ENCODE results near the gene KHDRBS2.

The KHDRBS2 gene

DNA sequence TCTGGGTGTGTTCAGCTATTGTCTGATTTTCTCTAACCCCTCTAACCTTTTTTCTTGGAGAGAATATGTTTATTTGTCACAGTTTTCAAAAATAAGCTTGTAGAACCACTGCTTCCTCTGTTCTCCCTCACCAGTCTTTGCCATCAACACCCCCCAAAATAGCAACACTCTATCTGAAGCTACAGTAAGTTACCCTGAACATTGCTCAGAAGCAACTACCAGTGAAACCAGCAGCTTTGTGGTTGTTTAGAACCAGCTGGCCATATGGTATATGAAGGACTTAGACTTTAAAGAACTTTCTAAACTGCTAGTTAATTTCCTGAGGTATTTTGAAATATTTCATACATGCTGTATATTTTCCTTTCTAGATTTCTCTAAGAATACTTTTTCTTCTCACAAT is 242.9 kb downstream of the KHDRBS2 start:
- no peak for DNase-seq (ENCODE audit: low read depth)
- no peak overlapping the region for H3K4me3 ChIP-seq (ENCODE audit: low read length)
- TF ChIP-seq, protein P1, sequence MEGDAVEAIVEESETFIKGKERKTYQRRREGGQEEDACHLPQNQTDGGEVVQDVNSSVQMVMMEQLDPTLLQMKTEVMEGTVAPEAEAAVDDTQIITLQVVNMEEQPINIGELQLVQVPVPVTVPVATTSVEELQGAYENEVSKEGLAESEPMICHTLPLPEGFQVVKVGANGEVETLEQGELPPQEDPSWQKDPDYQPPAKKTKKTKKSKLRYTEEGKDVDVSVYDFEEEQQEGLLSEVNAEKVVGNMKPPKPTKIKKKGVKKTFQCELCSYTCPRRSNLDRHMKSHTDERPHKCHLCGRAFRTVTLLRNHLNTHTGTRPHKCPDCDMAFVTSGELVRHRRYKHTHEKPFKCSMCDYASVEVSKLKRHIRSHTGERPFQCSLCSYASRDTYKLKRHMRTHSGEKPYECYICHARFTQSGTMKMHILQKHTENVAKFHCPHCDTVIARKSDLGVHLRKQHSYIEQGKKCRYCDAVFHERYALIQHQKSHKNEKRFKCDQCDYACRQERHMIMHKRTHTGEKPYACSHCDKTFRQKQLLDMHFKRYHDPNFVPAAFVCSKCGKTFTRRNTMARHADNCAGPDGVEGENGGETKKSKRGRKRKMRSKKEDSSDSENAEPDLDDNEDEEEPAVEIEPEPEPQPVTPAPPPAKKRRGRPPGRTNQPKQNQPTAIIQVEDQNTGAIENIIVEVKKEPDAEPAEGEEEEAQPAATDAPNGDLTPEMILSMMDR (conservative IDR thresholded peaks at IDR 0.05; ENCODE audit: low read length): no peak

DNA sequence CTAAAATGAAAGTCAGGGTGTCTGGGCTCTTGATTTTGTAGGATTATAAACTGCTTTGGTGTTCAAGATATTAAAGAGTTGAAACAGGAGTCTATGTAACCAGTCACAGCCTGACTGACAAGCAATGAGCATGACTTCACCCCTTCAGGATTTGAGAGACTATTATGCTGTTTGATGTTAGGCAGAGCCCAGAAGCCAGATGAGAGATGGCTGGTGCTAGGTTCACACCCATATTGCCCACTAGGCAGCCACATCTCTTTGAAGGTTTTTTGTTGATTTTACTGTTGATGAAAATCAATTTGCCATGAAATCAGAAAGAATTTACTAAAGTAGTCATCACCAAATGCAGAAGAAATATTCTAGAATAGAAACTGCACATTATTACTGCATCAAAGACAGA is 243.6 kb downstream of the KHDRBS2 start:
- no peak overlapping the region for H3K4me3 ChIP-seq (ENCODE audit: low read length)
- DNase-seq (ENCODE audit: low read depth): no peak
- TF ChIP-seq, protein P1 (conservative IDR thresholded peaks at IDR 0.05; ENCODE audit: low read length): no peak

DNA sequence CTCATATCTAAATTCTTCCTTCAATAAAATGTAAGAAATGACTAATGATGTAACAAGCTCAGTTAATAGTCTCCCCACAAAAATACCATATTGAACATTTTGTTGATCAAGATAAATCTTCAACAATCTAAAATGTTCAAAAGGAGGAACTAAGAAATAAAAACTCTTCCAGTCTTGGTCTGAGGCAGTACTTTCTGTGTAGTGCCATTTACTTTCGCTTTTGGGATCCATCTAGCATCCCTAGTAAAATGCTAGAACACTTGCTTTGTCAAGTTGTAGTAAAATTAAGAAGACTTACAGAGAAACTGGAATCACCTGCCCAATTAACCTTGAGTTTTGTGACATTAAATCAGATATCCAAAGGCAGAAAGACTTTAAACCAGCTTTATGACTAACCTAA is 246.4 kb downstream of the KHDRBS2 start:
- TF ChIP-seq, protein P1 (conservative IDR thresholded peaks at IDR 0.05; ENCODE audit: low read length): no peak
- H3K4me3 ChIP-seq (ENCODE audit: low read length): no peak overlapping the region
- DNase-seq (ENCODE audit: low read depth): no peak

DNA sequence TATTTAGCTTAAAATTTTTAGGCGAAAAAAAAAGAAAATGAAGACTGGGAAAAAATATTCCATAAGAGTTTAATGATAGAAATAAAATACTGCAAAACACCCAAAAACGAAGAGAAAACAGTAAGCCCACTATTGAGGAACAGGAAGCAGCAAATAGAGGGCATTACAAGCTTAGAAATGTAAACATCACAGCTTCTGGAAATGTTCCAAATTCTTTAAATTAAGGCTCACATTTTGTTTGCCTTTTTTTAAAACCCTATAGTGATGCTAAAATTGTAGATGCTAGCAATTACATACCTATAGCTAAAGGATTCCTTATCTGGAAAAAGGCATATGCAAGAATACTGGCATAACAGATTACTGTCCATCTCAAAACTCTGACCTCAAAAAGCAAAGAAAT is 248.6 kb downstream of the KHDRBS2 start:
- TF ChIP-seq, protein P1 (conservative IDR thresholded peaks at IDR 0.05; ENCODE audit: low read length): no peak
- no peak for DNase-seq (ENCODE audit: low read depth)
- H3K4me3 ChIP-seq (ENCODE audit: low read length): no peak overlapping the region

DNA sequence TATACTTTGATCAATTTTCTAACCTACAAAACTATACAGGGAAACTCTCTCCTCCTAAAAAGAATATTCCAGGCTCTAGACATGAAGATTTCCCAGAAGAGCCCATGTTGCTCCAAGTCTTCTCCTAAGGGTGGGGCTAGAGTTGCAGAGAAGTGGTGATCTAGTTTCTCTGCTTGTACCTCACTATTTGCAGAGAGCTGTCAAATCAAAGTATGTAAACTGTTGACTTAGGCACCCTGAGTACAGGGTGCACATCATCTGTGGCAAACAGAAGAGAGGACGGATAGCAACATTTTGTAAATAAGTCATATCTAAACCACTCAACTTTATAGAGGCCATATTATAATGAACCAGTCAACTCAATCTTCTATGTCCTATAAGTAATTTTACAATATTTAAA is 250.1 kb downstream of the KHDRBS2 start:
- no peak for DNase-seq (ENCODE audit: low read depth)
- H3K4me3 ChIP-seq (ENCODE audit: low read length): no peak overlapping the region
- TF ChIP-seq, protein P1 (conservative IDR thresholded peaks at IDR 0.05; ENCODE audit: low read length): no peak

DNA sequence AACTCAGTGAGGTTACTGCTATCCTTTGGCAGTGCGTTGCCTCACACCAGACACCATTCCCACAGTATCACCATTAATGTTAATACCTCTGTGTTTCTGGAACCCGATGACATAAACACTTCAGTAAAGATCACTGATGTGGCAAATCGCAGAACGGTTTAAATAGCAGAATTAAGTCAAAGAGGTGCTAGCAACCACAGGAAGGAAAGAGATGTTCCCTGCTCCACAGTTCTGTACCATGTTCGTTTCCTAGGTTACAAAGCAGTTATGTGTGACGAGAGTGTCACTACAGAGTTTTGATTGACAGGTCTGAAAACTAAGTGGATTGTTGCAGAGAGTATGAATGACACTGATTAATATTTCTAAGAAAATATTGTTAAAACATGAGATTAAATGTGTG is 272.3 kb downstream of the KHDRBS2 start:
- TF ChIP-seq, protein P1 (conservative IDR thresholded peaks at IDR 0.05; ENCODE audit: low read length): no peak
- H3K4me3 ChIP-seq (ENCODE audit: low read length): no peak overlapping the region
- DNase-seq (ENCODE audit: low read depth): no peak

DNA sequence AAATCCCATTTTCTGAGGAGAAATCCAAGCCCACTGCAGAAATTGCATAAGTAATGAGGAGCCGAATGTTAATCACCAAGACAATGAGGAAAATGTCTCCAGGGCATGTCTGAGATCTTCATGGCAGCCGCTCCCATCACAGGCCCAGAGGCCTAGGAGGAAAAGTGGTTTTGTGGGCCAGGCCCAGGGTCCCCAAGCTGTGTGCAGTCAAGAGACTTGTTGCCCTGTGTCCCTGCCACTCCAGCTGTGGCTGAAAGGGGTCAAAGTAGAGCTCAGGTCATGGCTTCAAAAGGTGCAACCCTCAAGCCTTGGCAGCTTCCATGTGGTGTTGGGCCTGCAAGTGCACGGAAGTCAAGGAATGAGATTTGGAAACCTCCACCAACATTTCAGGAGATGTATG is 276.6 kb downstream of the KHDRBS2 start:
- no peak overlapping the region for H3K4me3 ChIP-seq (ENCODE audit: low read length)
- DNase-seq (ENCODE audit: low read depth): no peak
- TF ChIP-seq, protein P1 (conservative IDR thresholded peaks at IDR 0.05; ENCODE audit: low read length): no peak

Data from AG10803 (cell line).